Stimulated activated CD8-positive, alpha-beta memory T cell treated with anti-CD3 and anti-CD28 coated beads, Interleukin-15, amount 100 ng/mL, for 1 hour (primary cell): ENCODE measurements around the gene IFNAR2.
"Not testable (repeated sequence)": the region's sequence is repeated elsewhere in the genome, so short reads cannot be mapped to it uniquely, and the experiment has no call there.

Experiments used
- DNase-seq: peaks from one replicate; pipeline ENCODE4 v3.0.0-alpha.2; 2020; ENCODE audit warnings: low read depth

IFNAR2 gene

GRCh38 chr21:33244082-33244778 is 14.5 kb downstream of the IFNAR2 start:
- no peak for DNase-seq

GRCh38 chr21:33244779-33245105 is 15.0 kb downstream of the IFNAR2 start:
- no peak for DNase-seq

- DNase-seq = no peak
These were observed 15.7 kb downstream of the IFNAR2 start for GRCh38 chr21:33245289-33245918.

- DNase-seq = no peak
These were observed 16.8 kb downstream of the IFNAR2 start for GRCh38 chr21:33246506-33246905.

DNA sequence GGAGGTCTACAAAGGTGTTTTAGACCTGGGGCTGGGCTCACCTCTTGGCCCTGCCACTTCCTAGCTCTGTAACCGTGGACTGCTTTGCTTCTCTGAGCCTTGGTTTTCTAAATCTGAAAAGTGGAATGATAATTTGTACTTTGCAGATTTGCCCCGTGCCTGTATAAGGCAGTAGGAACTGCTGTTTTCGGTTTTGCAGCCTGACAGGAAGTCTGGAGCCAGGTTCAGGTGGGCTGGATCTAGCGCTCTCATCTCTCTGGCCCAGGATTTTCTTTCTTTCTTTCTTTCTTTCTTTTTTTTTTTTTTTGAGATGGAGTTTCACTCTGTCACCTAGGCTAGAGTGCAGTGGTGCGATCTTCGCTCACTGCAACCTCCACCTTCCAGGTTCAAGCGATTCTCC is 17.2 kb downstream of the IFNAR2 start:
- no peak for DNase-seq

GRCh38 chr21:33247599-33247998 is 17.9 kb downstream of the IFNAR2 start:
- no peak for DNase-seq

DNA sequence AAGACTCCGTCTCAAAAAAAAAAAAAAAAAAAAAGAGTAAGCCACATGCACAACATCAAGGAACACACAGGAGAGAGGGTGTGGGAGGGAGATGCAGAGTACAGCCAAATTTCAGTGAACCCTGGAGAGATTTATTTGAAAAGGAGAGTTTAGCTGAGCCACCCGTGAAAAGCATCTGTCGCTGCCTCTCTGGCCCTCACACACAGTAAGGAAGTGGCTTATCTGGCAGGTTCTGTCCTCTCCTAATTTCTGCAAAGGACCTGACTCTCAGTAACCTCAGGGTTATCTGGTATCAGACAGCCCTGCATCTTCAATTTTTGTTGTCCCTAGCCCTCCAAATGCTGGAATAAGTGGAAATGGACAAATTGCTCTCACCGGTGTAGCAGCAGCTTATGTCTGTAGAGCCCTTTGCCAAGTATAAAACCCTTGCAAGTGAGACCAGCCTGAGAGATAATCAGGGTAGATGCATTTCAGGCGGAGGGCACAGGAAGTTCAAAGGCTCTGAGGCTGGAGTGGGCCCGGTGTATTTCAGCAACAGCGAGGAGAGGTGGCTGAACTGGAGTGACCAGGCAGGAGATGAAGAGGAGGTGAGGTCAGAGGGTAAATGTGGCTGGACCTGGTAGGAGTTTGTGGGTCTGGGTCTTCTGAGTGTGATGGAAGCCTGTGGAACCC is 19.7 kb downstream of the IFNAR2 start:
- no peak for DNase-seq

GRCh38 chr21:33251119-33251518 is 21.4 kb downstream of the IFNAR2 start:
- no peak for DNase-seq

GRCh38 chr21:33253382-33253781 is 23.6 kb downstream of the IFNAR2 start:
- not testable (repeated sequence) for DNase-seq

GRCh38 chr21:33254766-33255165 is 25.0 kb downstream of the IFNAR2 start:
- no peak for DNase-seq

GRCh38 chr21:33255404-33255803 is 25.7 kb downstream of the IFNAR2 start:
- no peak for DNase-seq

- DNase-seq = no peak
These were observed 26.3 kb downstream of the IFNAR2 start for GRCh38 chr21:33256019-33256418.

DNA sequence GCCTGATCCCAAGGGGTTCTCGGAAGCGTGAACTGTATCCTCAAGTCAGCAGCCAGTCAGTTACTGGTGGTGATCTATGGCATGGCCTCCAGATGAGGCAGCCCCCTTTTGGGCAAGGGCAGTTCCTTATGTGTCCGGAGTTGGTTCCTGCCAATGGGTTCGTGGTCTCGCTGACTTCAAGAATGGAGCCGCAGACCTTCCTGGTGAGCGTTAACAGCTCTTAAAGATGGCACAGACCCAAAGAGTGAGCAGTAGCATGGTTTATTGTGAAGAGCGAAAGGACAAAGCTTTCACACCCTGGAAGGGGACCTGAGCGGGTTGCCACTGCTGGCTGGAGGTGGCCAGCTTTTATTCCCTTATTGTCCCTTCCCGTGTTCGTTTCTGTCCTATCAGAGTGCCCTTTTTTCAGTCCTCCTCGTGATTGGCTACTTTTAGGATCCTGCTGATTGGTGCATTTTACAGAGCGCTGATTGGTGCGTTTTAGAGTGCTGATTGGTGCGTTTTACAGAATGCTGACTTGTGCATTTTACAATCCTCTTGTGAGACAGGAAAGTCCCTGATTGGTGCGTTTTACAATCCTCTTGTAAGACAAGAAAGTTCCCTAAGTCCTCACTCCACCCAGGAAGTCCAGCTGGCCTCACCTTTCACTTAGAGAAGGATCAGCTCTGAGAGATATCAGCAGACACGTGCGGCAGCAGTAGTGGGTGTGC is 27.5 kb downstream of the IFNAR2 start:
- no peak for DNase-seq

DNA sequence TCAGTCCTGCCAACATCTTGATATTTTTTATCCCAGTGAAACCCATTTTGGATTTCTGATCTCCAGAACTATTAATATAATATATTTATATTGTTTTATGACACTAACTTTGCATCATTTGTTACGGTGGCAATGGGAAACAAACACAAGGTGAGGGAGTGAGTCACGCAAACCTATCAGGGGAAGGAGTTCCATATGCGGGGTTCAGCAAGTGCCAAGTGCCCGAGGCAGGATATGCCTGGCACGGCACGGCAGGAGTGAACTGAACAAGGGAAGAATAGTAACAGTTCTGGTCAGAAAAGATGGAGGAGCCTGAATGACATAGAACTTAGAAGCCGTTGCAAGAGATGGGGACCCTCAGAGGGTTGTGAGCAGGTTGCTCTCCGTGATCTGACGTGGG is 28.7 kb downstream of the IFNAR2 start:
- no peak for DNase-seq

DNA sequence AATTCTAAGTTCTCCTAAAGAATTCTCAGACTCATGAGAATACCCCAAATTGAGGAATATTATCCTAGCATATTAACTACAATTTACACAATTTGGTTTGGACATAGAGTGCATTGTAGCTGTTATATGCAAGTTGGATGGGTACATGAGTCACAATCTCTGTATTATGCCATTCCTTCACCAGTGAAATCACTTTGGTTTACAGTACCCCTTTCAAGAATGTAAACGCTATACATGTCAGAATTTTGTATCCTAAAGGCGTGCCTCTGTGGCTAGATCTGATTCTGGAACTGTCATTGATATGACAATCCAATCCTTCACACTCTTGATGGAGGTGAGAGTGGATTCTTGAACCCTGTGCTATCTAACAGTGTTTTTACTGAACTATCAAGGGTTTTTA is 29.7 kb downstream of the IFNAR2 start:
- no peak for DNase-seq

- no peak for DNase-seq
These were observed 30.3 kb downstream of the IFNAR2 start for GRCh38 chr21:33259995-33260394.

- no peak for DNase-seq
These were observed 31.9 kb downstream of the IFNAR2 start for GRCh38 chr21:33261635-33262034.

GRCh38 chr21:33262921-33263320 is 33.2 kb downstream of the IFNAR2 start:
- DNase-seq = no peak

DNA sequence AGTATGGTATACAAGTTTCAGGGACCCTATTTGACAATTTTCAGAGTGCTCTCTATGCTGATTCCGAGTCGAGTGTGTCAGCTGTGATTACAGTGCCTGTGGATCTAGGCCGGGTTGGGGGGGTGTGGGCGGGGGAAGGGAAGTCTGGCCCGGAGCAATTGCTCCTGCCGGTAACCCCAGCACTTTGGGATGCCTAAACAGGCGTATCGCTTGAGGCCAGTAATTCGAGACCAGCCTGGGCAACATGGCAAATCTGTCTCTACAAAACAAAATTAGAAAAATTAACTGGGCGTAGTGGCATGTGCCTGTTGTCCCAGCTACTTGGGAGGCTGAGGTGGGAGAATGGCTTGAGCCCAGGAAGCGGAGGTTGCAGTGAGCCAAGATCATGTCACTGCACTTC is 34.8 kb downstream of the IFNAR2 start:
- DNase-seq = no peak

DNA sequence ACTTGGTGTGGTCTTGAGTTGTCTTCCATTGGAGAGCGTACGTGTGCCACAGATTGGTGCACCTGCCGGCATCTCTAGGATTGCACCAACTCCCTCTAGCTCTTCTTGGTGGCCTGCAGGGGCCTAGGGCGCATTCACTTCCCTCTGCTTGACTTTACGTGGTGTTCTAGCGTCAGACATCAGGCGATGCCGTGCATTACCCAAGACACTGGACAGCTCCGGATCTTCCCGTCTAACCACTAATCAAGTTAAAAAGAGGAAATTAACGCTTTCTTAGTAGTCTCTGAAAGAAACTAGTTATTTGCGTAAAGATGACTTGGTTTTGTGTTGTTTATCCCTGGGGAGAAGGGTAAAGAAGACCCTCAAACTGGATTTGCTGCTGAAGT is 35.9 kb downstream of the IFNAR2 start:
- no peak for DNase-seq

- peak; percentile 35 for DNase-seq
These were observed 36.5 kb downstream of the IFNAR2 start, which contains the start of gene IL10RB for GRCh38 chr21:33266050-33266788. Gene IL10RB, plus strand, starts transcription at chr21:33266367. Its CDS starts 99 bp downstream, at chr21:33266466.

DNA sequence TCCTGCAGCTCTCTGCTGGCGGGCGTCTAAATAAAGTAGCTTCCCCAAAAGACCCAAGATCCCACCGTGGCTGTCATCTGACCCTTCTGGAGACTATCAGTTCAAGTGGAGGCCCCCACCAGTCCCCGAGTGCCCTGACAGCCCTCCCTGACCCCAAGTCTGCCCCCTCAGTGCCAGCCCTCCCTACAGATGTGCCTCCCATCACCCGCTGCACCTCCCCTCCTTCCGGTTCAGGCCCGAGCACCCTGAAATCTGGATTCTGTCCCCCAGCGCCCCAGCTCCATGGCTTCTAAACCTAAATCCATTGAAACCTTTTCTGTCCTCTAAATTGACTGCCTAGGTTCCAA is 37.0 kb downstream of the IFNAR2 start:
- no peak for DNase-seq
